AG04449 (cell line): ENCODE data around the gene DTNBP1.

Source experiments
- CTCF ChIA-PET: fragments of 350-600 bp; formaldehyde crosslinking; extraction: SDS; loops from one replicate; lab custom pipeline; 2021; ENCODE audit warnings: antibody characterized with exemption; lab: Yijun Ruan, JAX
- POLR2A ChIA-PET: fragments of 400-600, 350-600 bp; formaldehyde crosslinking; extraction: SDS; loops from one replicate; lab custom pipeline; 2020; ENCODE audit warnings: antibody characterized with exemption, inconsistent platforms; lab: Yijun Ruan, JAX
- DNase-seq: peaks from one replicate; pipeline ENCODE4 v3.0.0-alpha.2; 2010; ENCODE audit warnings: low read depth, low spot score
- H3K4me3 ChIP-seq: 2 replicates; pipeline ENCODE4 v1.5.1; 2011; ENCODE audit warnings: low read depth, mild to moderate bottlenecking, control low read depth, low read length
- CTCF ChIP-seq: IDR thresholded peaks from one replicate; pipeline ENCODE4 v1.5.1; 2011; ENCODE audit warnings: mild to moderate bottlenecking, moderate library complexity, low read length, control low read depth, inconsistent platforms; ENCODE audit not compliant: insufficient read depth; ENCODE audit errors: missing control alignments

The DTNBP1 gene

DNA sequence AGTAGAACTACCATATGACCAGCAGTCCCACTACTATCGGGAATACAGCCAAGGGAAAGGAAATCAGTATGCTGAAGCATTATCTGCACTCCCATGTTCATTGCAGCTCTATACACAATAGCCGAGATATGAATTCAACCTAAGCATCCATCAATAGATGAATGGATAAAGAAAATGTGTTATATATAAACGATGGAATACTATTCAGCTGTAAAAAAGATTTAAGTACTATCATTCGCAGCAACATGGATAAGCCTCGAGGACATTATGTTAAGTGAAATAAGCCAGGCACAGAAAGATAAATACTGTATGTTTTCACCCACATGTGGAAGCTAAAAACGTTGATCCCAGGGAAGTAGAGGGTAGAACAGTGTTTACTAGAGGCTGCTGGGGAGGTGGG, 44.1 kb downstream of the DTNBP1 start:
- no peak for DNase-seq
- ChIA-PET CTCF (interaction anchor here (2.9 kb wide), 1 partner anchor 1489 kb away, joined by 9 read pairs; no protein-coding TSS in a partner anchor), POLR2A (no interaction called here)
- H3K4me3 ChIP-seq = no peak overlapping the region
- TF ChIP-seq CTCF = no peak

GRCh38 chr6:15616261-15616660, 46.6 kb downstream of the DTNBP1 start:
- no peak overlapping the region for H3K4me3 ChIP-seq
- CTCF ChIA-PET = interaction anchor here (1.0 to 3.0 kb wide), 2 partner anchors 9 to 89 kb away, joined by 3 to 18 read pairs; no protein-coding TSS in a partner anchor
- POLR2A ChIA-PET = no interaction called here
- no peak for TF ChIP-seq CTCF
- no peak for DNase-seq

DNA sequence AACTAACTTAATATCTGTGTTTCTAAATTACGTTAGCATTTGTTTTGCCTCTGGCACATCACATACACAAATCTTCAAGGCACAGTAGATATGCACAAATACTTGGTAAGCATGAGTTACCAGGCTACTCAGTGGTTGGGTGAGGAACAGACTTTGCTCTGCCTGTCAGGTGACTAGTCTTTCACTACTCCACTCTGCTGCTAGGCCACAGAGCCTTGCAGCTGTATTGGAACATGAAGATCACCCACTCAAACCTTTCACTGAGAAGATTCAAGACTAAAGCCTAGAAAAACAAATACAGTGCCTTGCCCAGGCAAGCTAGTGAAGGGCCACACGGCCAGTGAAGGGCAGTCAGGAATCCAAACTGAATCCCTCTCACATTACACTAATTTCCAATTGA, 47.0 kb downstream of the DTNBP1 start:
- TF ChIP-seq CTCF = no peak
- DNase-seq = no peak
- ChIA-PET CTCF (interaction anchor here (1.0 to 3.0 kb wide), 3 partner anchors 9 to 89 kb away, joined by 3 to 18 read pairs (median 3); no protein-coding TSS in a partner anchor), POLR2A (no interaction called here)
- H3K4me3 ChIP-seq = no peak overlapping the region

DNA sequence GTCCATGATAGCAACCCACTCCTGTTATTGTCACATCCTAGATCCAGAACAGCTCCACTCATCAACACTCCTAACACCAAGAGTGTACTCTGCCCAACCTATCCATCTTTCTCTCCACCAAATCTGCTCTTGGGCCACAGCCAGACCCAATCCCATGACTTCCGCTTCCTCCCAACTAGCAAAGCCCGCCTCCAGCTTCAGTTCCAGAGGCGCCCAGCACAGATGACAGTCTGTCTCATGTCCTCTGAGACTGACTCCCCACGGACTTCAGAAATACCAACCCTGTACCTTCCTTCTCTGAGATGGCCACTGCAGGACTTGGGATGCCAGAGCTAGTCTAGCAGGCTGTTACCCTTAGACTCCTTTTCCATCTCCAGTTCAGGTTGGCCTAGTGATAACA, 48.6 kb downstream of the DTNBP1 start:
- POLR2A ChIA-PET = no interaction called here
- CTCF ChIA-PET = interaction anchor here (1.8 to 3.0 kb wide), 2 partner anchors 8 to 11 kb away, joined by 8 to 18 read pairs; no protein-coding TSS in a partner anchor
- no peak overlapping the region for H3K4me3 ChIP-seq
- no peak for DNase-seq
- no peak for TF ChIP-seq CTCF

- no peak overlapping the region for H3K4me3 ChIP-seq
- POLR2A ChIA-PET = no interaction called here
- peak; percentile 34 for DNase-seq
- TF ChIP-seq CTCF = no peak
- CTCF ChIA-PET = interaction anchor here (0.8 to 4.5 kb wide), 3 partner anchors 15 to 23 kb away, joined by 3 to 44 read pairs (median 3); no protein-coding TSS in a partner anchor
Measured at GRCh38 chr6:15608396-15608795, 54.4 kb downstream of the DTNBP1 start.

DNA sequence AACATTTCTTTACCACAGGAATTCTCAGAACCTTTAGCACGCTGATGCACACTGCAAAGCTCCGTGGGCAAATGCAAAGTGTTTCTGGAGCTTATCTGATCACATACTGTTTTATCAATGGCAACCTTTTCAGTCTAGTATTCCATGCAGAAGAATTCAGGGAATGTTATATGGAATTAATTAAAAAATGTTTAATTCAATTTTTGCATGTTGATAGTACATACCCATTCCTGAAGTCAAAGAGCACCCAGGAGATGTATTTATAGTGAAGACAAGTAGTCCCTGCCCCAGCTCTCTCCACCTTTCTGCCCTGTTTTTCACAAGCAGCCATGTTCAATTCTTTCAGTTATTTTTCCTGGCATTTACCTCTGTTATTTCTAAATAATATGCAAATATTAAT, 55.2 kb downstream of the DTNBP1 start:
- no peak for TF ChIP-seq CTCF
- POLR2A ChIA-PET = no interaction called here
- no peak overlapping the region for H3K4me3 ChIP-seq
- DNase-seq = no peak
- CTCF ChIA-PET = interaction anchor here (0.8 to 1.3 kb wide), 2 partner anchors 22 to 24 kb away, joined by 3 read pairs; no protein-coding TSS in a partner anchor
